ENCODE data around the gene IDH1.

Gene IDH1

GRCh38 chr2:208254871-208255556 is at the start of gene IDH1:
IDH1 (minus strand) TSS chr2:208255071; CDS start chr2:208251551, 3,520 bp downstream.
- Histone ChIP-seq H3F3A (ENCODE audit: control insufficient read depth, insufficient read depth) (peaks cover 11% of the 10 kb centered on the region; the same call in 1 of the 2 replicates), H3K4me1 (ENCODE audit: control insufficient read depth, low read length) (peaks cover 44% of the 10 kb centered on the region), H3K79me2 (ENCODE audit: control insufficient read depth, low read length) (peaks cover 38% of the 10 kb centered on the region), H3K36me3 (ENCODE audit: control insufficient read depth, low read length) (peaks cover 45% of the 10 kb centered on the region), H3K9me3 (ENCODE audit: control insufficient read depth, insufficient read depth, low read length) (no peaks in the 10 kb centered on the region), H3K27me3 (ENCODE audit: control insufficient read depth, low read length) (no peaks in the 10 kb centered on the region), H3K4me3 (ENCODE audit: low read length) (peak within 1 kb of the TSS; percentile 99), H4K20me1 (ENCODE audit: control insufficient read depth, insufficient read depth, low read depth, low read length) (no peaks in the 10 kb centered on the region), H3K4me2 (ENCODE audit: low read length) (peak within 1 kb of the TSS; percentile 90), H3K27ac (ENCODE audit: low read depth, low read length) (peak within 1 kb of the TSS; percentile 85), H3K9me2 (replicated peaks; ENCODE audit: control insufficient read depth, low read length) (no peaks in the 10 kb centered on the region)
- TF ChIP-seq EZH2phosphoT487 (IDR thresholded peaks at IDR 0.05; ENCODE audit: borderline replicate concordance, low read length), result no peak
- TF ChIP-seq, protein P1, sequence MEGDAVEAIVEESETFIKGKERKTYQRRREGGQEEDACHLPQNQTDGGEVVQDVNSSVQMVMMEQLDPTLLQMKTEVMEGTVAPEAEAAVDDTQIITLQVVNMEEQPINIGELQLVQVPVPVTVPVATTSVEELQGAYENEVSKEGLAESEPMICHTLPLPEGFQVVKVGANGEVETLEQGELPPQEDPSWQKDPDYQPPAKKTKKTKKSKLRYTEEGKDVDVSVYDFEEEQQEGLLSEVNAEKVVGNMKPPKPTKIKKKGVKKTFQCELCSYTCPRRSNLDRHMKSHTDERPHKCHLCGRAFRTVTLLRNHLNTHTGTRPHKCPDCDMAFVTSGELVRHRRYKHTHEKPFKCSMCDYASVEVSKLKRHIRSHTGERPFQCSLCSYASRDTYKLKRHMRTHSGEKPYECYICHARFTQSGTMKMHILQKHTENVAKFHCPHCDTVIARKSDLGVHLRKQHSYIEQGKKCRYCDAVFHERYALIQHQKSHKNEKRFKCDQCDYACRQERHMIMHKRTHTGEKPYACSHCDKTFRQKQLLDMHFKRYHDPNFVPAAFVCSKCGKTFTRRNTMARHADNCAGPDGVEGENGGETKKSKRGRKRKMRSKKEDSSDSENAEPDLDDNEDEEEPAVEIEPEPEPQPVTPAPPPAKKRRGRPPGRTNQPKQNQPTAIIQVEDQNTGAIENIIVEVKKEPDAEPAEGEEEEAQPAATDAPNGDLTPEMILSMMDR (IDR thresholded peaks at IDR 0.05; ENCODE audit: low read depth, low read length, poor library complexity, severe bottlenecking), result peak; percentile 68

DNA sequence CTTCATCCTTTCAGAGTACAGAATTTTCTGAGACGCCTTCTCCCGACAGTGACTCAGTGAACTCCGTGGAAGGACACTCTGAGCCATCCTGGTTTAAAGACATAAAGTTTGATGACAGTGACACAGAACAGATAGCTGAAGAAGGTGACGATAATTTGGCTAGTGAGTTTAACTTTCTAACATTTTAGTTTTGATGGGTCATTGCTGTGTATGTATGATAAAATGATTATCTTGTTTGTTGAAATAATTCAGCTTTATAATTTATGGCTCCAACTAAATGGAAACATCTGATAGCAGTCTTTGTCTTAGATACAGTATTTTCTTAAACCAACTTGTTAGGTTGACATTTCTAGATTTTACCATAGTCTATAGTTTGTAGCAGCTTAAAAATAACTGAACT is 49.3 kb upstream of the IDH1 start:
- Histone ChIP-seq H3K27me3 (ENCODE audit: control insufficient read depth, low read length) (no peaks in the 10 kb centered on the region), H3K9me2 (replicated peaks; ENCODE audit: control insufficient read depth, low read length) (no peaks in the 10 kb centered on the region), H3K4me3 (ENCODE audit: low read length) (no peak overlapping the region), H3F3A (ENCODE audit: control insufficient read depth, insufficient read depth) (no peaks in the 10 kb centered on the region), H3K27ac (ENCODE audit: low read depth, low read length) (no peak overlapping the region), H4K20me1 (ENCODE audit: control insufficient read depth, insufficient read depth, low read depth, low read length) (no peaks in the 10 kb centered on the region), H3K9me3 (ENCODE audit: control insufficient read depth, insufficient read depth, low read length) (no peaks in the 10 kb centered on the region), H3K4me2 (ENCODE audit: low read length) (no peak overlapping the region), H3K4me1 (ENCODE audit: control insufficient read depth, low read length) (no peaks in the 10 kb centered on the region), H3K36me3 (ENCODE audit: control insufficient read depth, low read length) (peaks cover 64% of the 10 kb centered on the region), H3K79me2 (ENCODE audit: control insufficient read depth, low read length) (no peaks in the 10 kb centered on the region)
- TF ChIP-seq EZH2phosphoT487 (IDR thresholded peaks at IDR 0.05; ENCODE audit: borderline replicate concordance, low read length), result no peak
- TF ChIP-seq, protein P1 (IDR thresholded peaks at IDR 0.05; ENCODE audit: low read depth, low read length, poor library complexity, severe bottlenecking), result no peak

- Histone ChIP-seq H3K4me2 (ENCODE audit: low read length) (no peak overlapping the region), H3K9me3 (ENCODE audit: control insufficient read depth, insufficient read depth, low read length) (no peaks in the 10 kb centered on the region), H3K4me1 (ENCODE audit: control insufficient read depth, low read length) (peaks cover 13% of the 10 kb centered on the region), H4K20me1 (ENCODE audit: control insufficient read depth, insufficient read depth, low read depth, low read length) (no peaks in the 10 kb centered on the region), H3K27me3 (ENCODE audit: control insufficient read depth, low read length) (no peaks in the 10 kb centered on the region), H3K9me2 (replicated peaks; ENCODE audit: control insufficient read depth, low read length) (no peaks in the 10 kb centered on the region), H3F3A (ENCODE audit: control insufficient read depth, insufficient read depth) (peaks cover 2% of the 10 kb centered on the region; the same call in 1 of the 2 replicates), H3K79me2 (ENCODE audit: control insufficient read depth, low read length) (0 out of 2 replicates have a peak, but pooled peaks cover 2% of the 10 kb centered on the region), H3K36me3 (ENCODE audit: control insufficient read depth, low read length) (peaks cover 81% of the 10 kb centered on the region), H3K27ac (ENCODE audit: low read depth, low read length) (no peak overlapping the region), H3K4me3 (ENCODE audit: low read length) (no peak overlapping the region)
- TF ChIP-seq, protein P1 (IDR thresholded peaks at IDR 0.05; ENCODE audit: low read depth, low read length, poor library complexity, severe bottlenecking), result no peak
- no peak for TF ChIP-seq EZH2phosphoT487 (IDR thresholded peaks at IDR 0.05; ENCODE audit: borderline replicate concordance, low read length)
Measured at GRCh38 chr2:208300847-208301618, 46.2 kb upstream of the IDH1 start.
